Keratinocyte (primary cell): ENCODE results near the gene CUEDC2. TPM values are rescaled to one million over a fixed set of nuclear protein-coding genes. Genes with fewer than 3 reads are reported as not detected.

Experiments
- DNase-seq: peaks from one replicate; pipeline ENCODE4 v3.0.0-alpha.2; 2011; ENCODE audit warnings: low read depth, missing footprints, low spot score
- FAIRE-seq: peaks from 2 replicates; lab custom pipeline; 2011; peaks lifted over from hg19 to GRCh38; lab: Jason Lieb, UNC
- H2AFZ ChIP-seq: 2 replicates; pipeline ENCODE4 v1.6.0; 2012; ENCODE audit warnings: low read length, control low read depth, inconsistent platforms; ENCODE audit not compliant: control insufficient read depth
- H3K27ac ChIP-seq: 2 replicates; pipeline ENCODE4 v1.5.1; 2011; ENCODE audit warnings: low read length; ENCODE audit not compliant: control insufficient read depth, insufficient read depth
- H3K27me3 ChIP-seq: 3 replicates; pipeline ENCODE4 v1.6.0; 2011; ENCODE audit warnings: low read length; ENCODE audit not compliant: control insufficient read depth, insufficient read depth; ENCODE audit errors: extremely low read depth
- H3K36me3 ChIP-seq, 2 experiments: 2 replicates in 1 of 2; 3 replicates in 1 of 2; pipeline ENCODE4 v1.5.1; 2011; ENCODE audit warnings: low read length in 2 of 2, mild to moderate bottlenecking in 1 of 2; ENCODE audit not compliant: control insufficient read depth in 2 of 2, insufficient read depth in 2 of 2; ENCODE audit errors: extremely low read depth in 1 of 2
- H3K4me1 ChIP-seq: 3 replicates; pipeline ENCODE4 v1.5.1; 2011; ENCODE audit warnings: low read length; ENCODE audit not compliant: control insufficient read depth, insufficient read depth; ENCODE audit errors: extremely low read depth
- H3K4me2 ChIP-seq: 3 replicates; pipeline ENCODE4 v1.6.0; 2011; ENCODE audit warnings: low read depth, low read length; ENCODE audit not compliant: control insufficient read depth, insufficient read depth; ENCODE audit errors: extremely low read depth
- H3K4me3 ChIP-seq, 3 experiments: fragments of 200-600 bp in 1 of 3; sonication (generic) in 1 of 3; 2 replicates in 2 of 3; 3 replicates in 1 of 3; pipeline ENCODE4 v1.5.1; 2011 to 2016; ENCODE audit warnings: low read length in 3 of 3, mild to moderate bottlenecking in 3 of 3, control low read depth in 2 of 3, inconsistent platforms in 1 of 3, low read depth in 1 of 3, mixed read lengths in 1 of 3, mixed run types in 1 of 3, moderate library complexity in 1 of 3; ENCODE audit not compliant: control insufficient read depth in 2 of 3, insufficient read depth in 2 of 3; ENCODE audit errors: extremely low read depth in 1 of 3
- H3K79me2 ChIP-seq: 2 replicates; pipeline ENCODE4 v1.6.0; 2012; ENCODE audit warnings: low read length; ENCODE audit not compliant: control insufficient read depth, insufficient read depth
- H3K9ac ChIP-seq: 3 replicates; pipeline ENCODE4 v1.6.0; 2011; ENCODE audit warnings: low read length; ENCODE audit not compliant: control insufficient read depth, insufficient read depth; ENCODE audit errors: extremely low read depth
- H3K9me1 ChIP-seq: 3 replicates; pipeline ENCODE4 v1.6.0; 2011; ENCODE audit warnings: low read length; ENCODE audit not compliant: control insufficient read depth, insufficient read depth; ENCODE audit errors: extremely low read depth
- H3K9me3 ChIP-seq: 2 replicates; pipeline ENCODE4 v1.5.1; 2012; ENCODE audit warnings: low read depth, low read length; ENCODE audit not compliant: control insufficient read depth
- H4K20me1 ChIP-seq: 3 replicates; pipeline ENCODE4 v1.6.0; 2011; ENCODE audit warnings: low read length; ENCODE audit not compliant: control insufficient read depth, insufficient read depth; ENCODE audit errors: extremely low read depth
- CTCF ChIP-seq, 3 experiments: IDR thresholded peaks in 1 of 3; conservative IDR thresholded peaks in 1 of 3; optimal IDR thresholded peaks in 1 of 3; 2 replicates in 2 of 3; 3 replicates in 1 of 3; pipeline versions ENCODE3 to v1.5.1; 2011; ENCODE audit warnings: low read length in 3 of 3, mild to moderate bottlenecking in 3 of 3, moderate library complexity in 2 of 3, control low read depth in 1 of 3, inconsistent platforms in 1 of 3; ENCODE audit not compliant: insufficient read depth in 2 of 3; ENCODE audit errors: extremely low read depth in 1 of 3
- EZH2 ChIP-seq: IDR thresholded peaks from one replicate; pipeline ENCODE4 v1.6.1; 2012; ENCODE audit warnings: inconsistent platforms, mild to moderate bottlenecking, low read length, moderate library complexity
- dilution Hi-C: fragments of 300-500 bp; cut with MboI; formaldehyde crosslinking; loops from one replicate; pipeline ENCODE4 v1.7.0; 2020; ENCODE audit warnings: low sequenced_read_pairs; ENCODE audit not compliant: extremely low pct_ligation_motif_present
- polyA plus RNA-seq, 5 experiments: library from polyadenylated mRNA; depleted of rRNA in 3 of 5; stranded (reverse) in 3 of 5; stranded (forward) in 1 of 5; unstranded in 1 of 5; fragments of >200 nt; gene quantifications; 1 replicate in 1 of 5; 2 replicates in 3 of 5; 3 replicates in 1 of 5; pipeline versions ENCODE4 v1.2.1 to v1.2.3, GENCODE V29; 2011 to 2012; ENCODE audit warnings: missing spikeins in 2 of 5, low read depth in 1 of 5, low replicate concordance in 1 of 5

CUEDC2 gene
- polyA plus RNA-seq, 1 donor (not counting 4 experiments of a cell fraction or from before 2014, with no cell fraction given) = 46.6 TPM

DNA sequence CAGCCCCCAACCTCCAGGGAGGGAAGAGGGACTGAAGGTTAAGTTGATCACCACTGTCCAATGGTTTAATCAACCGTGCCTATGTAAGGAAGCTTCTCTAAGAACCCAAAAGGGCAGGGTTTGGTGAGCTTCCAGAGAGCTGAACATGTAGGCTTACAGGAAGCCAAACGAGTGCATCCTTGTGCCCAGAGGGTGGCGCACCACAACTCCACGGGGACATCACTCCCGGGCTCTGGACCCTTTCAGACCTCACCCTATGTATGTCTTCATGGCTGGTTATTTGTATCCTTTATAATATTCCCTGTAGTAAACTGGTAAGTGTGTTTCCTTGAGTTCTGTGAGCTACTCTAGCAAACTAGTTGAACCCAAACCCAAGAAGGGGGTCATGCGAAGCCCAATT lies 48.3 kb downstream of the CUEDC2 start:
- dilution Hi-C loops = no loop called here
- FAIRE-seq (no peak), DNase-seq (no peak)
- H3K4me3 ChIP-seq = no peak overlapping the region
- H2AFZ ChIP-seq = no peak overlapping the region
- no peaks in the 10 kb centered on the region for H3K4me1 ChIP-seq
- H3K27me3 ChIP-seq = no peaks in the 10 kb centered on the region
- H3K9ac ChIP-seq = no peak overlapping the region
- no peaks in the 10 kb centered on the region for H3K79me2 ChIP-seq
- H3K4me2 ChIP-seq = no peak overlapping the region
- TF ChIP-seq EZH2 (no peak), CTCF (optimal IDR thresholded peaks at IDR 0.05 in 1 of 3, IDR thresholded peaks at IDR 0.05 in 1 of 3, conservative IDR thresholded peaks at IDR 0.05 in 1 of 3; ENCODE audit: extremely low read depth in 1 of 3, insufficient read depth in 2 of 3, low read length in 3 of 3) (peak in 2 of 3 experiments; percentile 19 to 34)
- peaks cover 18 to 32% of the 10 kb centered on the region in 2 experiments for H3K36me3 ChIP-seq
- H3K27ac ChIP-seq = no peak overlapping the region
- no peaks in the 10 kb centered on the region for H4K20me1 ChIP-seq
- no peaks in the 10 kb centered on the region for H3K9me1 ChIP-seq
- H3K9me3 ChIP-seq = no peaks in the 10 kb centered on the region

DNA sequence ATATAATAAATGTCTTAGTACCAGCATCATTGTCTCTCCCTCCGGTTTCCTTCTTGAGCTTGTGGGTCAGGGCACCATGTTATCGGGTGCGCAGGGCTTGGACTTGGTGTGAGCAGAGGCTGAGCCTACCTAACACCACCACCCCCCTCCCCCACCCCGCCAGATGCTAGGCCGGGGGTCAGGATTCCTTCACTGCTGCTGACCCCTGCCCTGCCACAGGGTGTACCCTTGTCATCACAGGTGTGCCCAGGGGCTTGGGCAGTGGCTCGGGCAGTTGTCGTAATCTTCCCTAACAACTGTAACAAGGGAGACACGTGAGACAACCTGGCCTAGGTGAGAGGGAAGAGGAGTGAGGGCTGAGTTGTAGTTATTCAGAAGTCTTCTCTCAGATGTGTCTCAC lies 49.5 kb downstream of the CUEDC2 start:
- Histone ChIP-seq H3K9ac (no peak overlapping the region), H3K27ac (no peak overlapping the region), H3K4me2 (no peak overlapping the region), H3K4me1 (no peaks in the 10 kb centered on the region), H3K79me2 (no peaks in the 10 kb centered on the region), H3K9me3 (no peaks in the 10 kb centered on the region), H3K9me1 (no peaks in the 10 kb centered on the region), H3K27me3 (no peaks in the 10 kb centered on the region), H3K4me3 (no peak overlapping the region), H2AFZ (no peak overlapping the region), H4K20me1 (no peaks in the 10 kb centered on the region), H3K36me3 (peaks cover 20 to 33% of the 10 kb centered on the region in 2 experiments)
- FAIRE-seq (no peak), DNase-seq (no peak)
- dilution Hi-C loops = no loop called here
- TF ChIP-seq EZH2 (no peak), CTCF (optimal IDR thresholded peaks at IDR 0.05 in 1 of 3, IDR thresholded peaks at IDR 0.05 in 1 of 3, conservative IDR thresholded peaks at IDR 0.05 in 1 of 3; ENCODE audit: extremely low read depth in 1 of 3, insufficient read depth in 2 of 3, low read length in 3 of 3) (no peak)
